Activated T-helper 1 cell treated with anti-CD3 and anti-CD28 coated beads, Interleukin-12 subunit alpha, Interleukin-12 subunit beta, Interleukin-2, Interleukin-4 antibody, amounts not matched to agents 30 ng/mL and 10 ng/mL and 1 ng/mL, durations not matched to agents 14 hours and 24 hours and 36 hours (primary cell): ENCODE data around the gene SLC36A3. TPM values are rescaled to one million over a fixed set of nuclear protein-coding genes. Genes with fewer than 3 reads are reported as not detected.

Experiments
- DNase-seq: peaks from one replicate; pipeline ENCODE4 v3.0.0; 2021; ENCODE audit warnings: low spot score
- H3K27ac Mint-ChIP-seq: one replicate; pipeline ENCODE4 v1.8.0; 2021; ENCODE audit warnings: mild to moderate bottlenecking, mixed read lengths
- H3K27me3 Mint-ChIP-seq: one replicate; pipeline ENCODE4 v1.8.0; 2022; ENCODE audit warnings: mild to moderate bottlenecking, moderate library complexity, mixed read lengths; ENCODE audit not compliant: insufficient read depth
- H3K36me3 Mint-ChIP-seq: one replicate; pipeline ENCODE4 v1.8.0; 2021; ENCODE audit warnings: low read depth, mixed read lengths
- H3K4me1 Mint-ChIP-seq: one replicate; pipeline ENCODE4 v1.8.0; 2021; ENCODE audit warnings: low read depth, mixed read lengths
- H3K4me3 Mint-ChIP-seq: one replicate; pipeline ENCODE4 v1.8.0; 2021; ENCODE audit warnings: mild to moderate bottlenecking, moderate library complexity, mixed read lengths
- H3K9me3 Mint-ChIP-seq: one replicate; pipeline ENCODE4 v1.8.0; 2021; ENCODE audit warnings: mixed read lengths
- intact Hi-C: fragments of 100-400 bp; cut with micrococcal nuclease; formaldehyde crosslinking; loops from one replicate; pipeline ENCODE4 v1.15.1; 2024
- total RNA-seq: library from RNA; stranded (reverse); gene quantifications from 2 replicates; pipeline ENCODE4 v1.2.3, GENCODE V29; 2022

The SLC36A3 gene
- total RNA-seq, 1 donor from 2014 or later = not detected

GRCh38 chr5:151295791-151296477 is 7.6 kb downstream of the SLC36A3 start:
- Mint-ChIP-seq H3K4me3 (no peak overlapping the region), H3K9me3 (no peaks in the 10 kb centered on the region), H3K27me3 (peaks cover 13% of the 10 kb centered on the region), H3K27ac (no peak overlapping the region), H3K36me3 (no peaks in the 10 kb centered on the region), H3K4me1 (peaks cover 15% of the 10 kb centered on the region)
- no peak for DNase-seq
- intact Hi-C loops = loop anchor here (5.0 kb wide), 1 partner anchor 169 kb away; no protein-coding TSS in a partner anchor

DNA sequence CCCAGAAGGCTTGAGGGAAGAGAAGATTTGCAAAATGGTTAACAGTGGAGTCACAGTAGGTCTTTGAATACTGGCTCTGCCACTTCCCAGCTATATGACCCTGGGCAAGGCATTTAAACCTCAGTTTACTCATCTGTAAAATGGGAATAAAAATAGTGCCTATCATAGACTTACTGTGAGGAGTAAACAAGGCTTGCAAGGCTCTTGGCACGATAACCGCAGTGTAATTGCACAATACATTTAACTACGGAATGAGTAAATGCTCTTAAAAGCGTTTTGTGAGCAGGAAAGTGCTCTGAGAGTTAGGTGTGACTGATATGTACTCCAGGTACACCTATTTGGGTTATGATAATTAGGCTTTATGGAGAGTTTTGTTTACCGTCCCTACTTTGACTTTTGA is 8.4 kb downstream of the SLC36A3 start:
- H3K4me1 Mint-ChIP-seq = peaks cover 15% of the 10 kb centered on the region
- H3K27ac Mint-ChIP-seq = no peak overlapping the region
- no peaks in the 10 kb centered on the region for H3K9me3 Mint-ChIP-seq
- intact Hi-C loops = loop anchor here (5.0 kb wide), 1 partner anchor 168 kb away; no protein-coding TSS in a partner anchor
- H3K27me3 Mint-ChIP-seq = peaks cover 10% of the 10 kb centered on the region
- DNase-seq = no peak
- H3K4me3 Mint-ChIP-seq = no peak overlapping the region
- no peaks in the 10 kb centered on the region for H3K36me3 Mint-ChIP-seq

GRCh38 chr5:151293624-151294023 is 9.9 kb downstream of the SLC36A3 start:
- Mint-ChIP-seq H3K4me1 (peaks cover 15% of the 10 kb centered on the region), H3K9me3 (no peaks in the 10 kb centered on the region), H3K4me3 (no peak overlapping the region), H3K27me3 (peaks cover 7% of the 10 kb centered on the region), H3K27ac (no peak overlapping the region), H3K36me3 (no peaks in the 10 kb centered on the region)
- intact Hi-C loops = no loop called here
- DNase-seq = no peak

DNA sequence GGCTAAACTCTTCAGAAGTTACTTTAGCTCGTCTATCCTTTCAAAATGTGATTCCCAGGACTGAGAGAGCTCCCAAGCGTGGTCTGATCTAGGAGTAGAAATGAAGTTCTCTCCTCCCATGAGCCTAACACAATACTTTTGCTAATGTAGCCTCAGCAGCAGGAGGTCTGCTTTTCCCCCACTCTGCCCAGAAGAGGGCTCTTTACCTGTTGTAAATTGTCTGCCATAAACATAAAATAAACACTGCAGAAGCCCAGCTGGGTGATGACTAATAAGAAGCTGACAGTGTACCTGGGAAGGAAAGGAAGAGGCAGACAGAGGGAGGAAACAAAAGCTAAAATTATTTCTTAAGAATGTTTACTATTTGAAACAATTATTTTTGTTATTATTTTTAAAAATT is 15.4 kb downstream of the SLC36A3 start:
- Mint-ChIP-seq H3K4me1 (no peaks in the 10 kb centered on the region), H3K27me3 (peaks cover 3% of the 10 kb centered on the region), H3K36me3 (no peaks in the 10 kb centered on the region), H3K4me3 (no peak overlapping the region), H3K9me3 (no peaks in the 10 kb centered on the region), H3K27ac (no peak overlapping the region)
- intact Hi-C loops = no loop called here
- no peak for DNase-seq

DNA sequence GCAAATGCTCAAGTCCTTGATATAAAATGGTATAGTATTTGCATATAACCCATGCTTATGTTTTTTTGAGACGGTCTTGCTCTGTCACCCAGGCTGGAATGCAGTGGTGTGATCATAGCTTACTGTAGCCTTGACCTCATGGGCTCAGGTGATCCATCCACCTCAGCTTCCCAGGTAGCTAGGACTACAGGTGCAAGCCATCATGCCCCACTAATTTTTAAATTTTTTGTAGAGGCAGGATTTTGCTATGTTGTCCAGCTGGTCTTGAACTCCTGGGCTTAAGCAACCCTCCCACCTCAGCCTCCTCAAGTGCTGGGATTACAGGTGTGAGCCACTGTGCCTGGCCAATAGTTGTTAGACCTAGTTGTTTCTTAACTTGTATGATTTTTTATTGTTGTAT is 17.3 kb downstream of the SLC36A3 start:
- Mint-ChIP-seq H3K4me3 (no peak overlapping the region), H3K4me1 (no peaks in the 10 kb centered on the region)

GRCh38 chr5:151285683-151286082 is 17.9 kb downstream of the SLC36A3 start:
- intact Hi-C loops = no loop called here
- Mint-ChIP-seq H3K36me3 (no peaks in the 10 kb centered on the region), H3K27me3 (peaks cover 2% of the 10 kb centered on the region), H3K27ac (no peak overlapping the region), H3K9me3 (no peaks in the 10 kb centered on the region), H3K4me3 (no peak overlapping the region), H3K4me1 (no peaks in the 10 kb centered on the region)
- no peak for DNase-seq

More for the DNA sequence above, 17.3 kb downstream of the SLC36A3 start:
- intact Hi-C loops = no loop called here
- Mint-ChIP-seq H3K27ac (no peak overlapping the region), H3K36me3 (no peaks in the 10 kb centered on the region), H3K9me3 (no peaks in the 10 kb centered on the region), H3K27me3 (peaks cover 2% of the 10 kb centered on the region)
- no peak for DNase-seq

DNA sequence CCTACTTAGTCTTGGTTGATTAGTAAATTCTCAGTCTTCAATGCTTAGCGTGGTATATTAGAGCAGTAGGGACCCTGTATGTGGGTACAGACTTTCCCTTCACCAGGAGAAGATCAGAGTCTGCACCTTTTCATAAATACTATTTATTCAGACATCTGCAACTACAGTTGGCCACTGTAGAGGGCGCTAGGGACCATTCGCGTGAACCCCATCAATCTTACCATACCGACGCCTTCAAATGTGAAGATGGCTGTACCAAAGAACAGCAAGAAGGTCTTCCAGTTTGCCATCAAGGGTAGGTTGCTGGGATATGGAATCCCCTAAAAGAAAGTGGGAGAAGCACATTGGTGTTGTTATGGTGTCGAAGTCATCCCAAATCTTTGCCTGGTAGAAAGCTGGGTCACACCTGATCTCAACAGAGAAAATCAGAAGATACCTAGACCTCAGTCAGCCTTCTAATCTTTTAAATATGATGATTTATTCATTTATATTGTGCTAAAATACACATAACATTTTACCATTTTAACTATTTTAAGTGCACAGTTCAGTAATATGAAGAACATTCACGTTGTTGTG is 19.1 kb downstream of the SLC36A3 start:
- Mint-ChIP-seq H3K4me3 (no peak overlapping the region), H3K4me1 (no peaks in the 10 kb centered on the region), H3K9me3 (no peaks in the 10 kb centered on the region), H3K27ac (no peak overlapping the region), H3K36me3 (no peaks in the 10 kb centered on the region), H3K27me3 (peaks cover 2% of the 10 kb centered on the region)
- intact Hi-C loops = no loop called here
- no peak for DNase-seq

GRCh38 chr5:151283120-151283825 is 20.3 kb downstream of the SLC36A3 start:
- no peaks in the 10 kb centered on the region for H3K9me3 Mint-ChIP-seq
- intact Hi-C loops = no loop called here
- H3K27ac Mint-ChIP-seq = no peak overlapping the region
- no peaks in the 10 kb centered on the region for H3K4me1 Mint-ChIP-seq
- H3K4me3 Mint-ChIP-seq = no peak overlapping the region
- peaks cover 2% of the 10 kb centered on the region for H3K27me3 Mint-ChIP-seq
- H3K36me3 Mint-ChIP-seq = no peaks in the 10 kb centered on the region
- no peak for DNase-seq

- Mint-ChIP-seq H3K4me3 (no peak overlapping the region), H3K27ac (no peak overlapping the region)
Measured at GRCh38 chr5:151281001-151281639, 22.4 kb downstream of the SLC36A3 start.

GRCh38 chr5:151280443-151280842 is 23.1 kb downstream of the SLC36A3 start:
- no peak overlapping the region for H3K27ac Mint-ChIP-seq
- no peaks in the 10 kb centered on the region for H3K9me3 Mint-ChIP-seq
- H3K36me3 Mint-ChIP-seq = no peaks in the 10 kb centered on the region
- intact Hi-C loops = no loop called here
- no peaks in the 10 kb centered on the region for H3K4me1 Mint-ChIP-seq
- H3K27me3 Mint-ChIP-seq = peaks cover 11% of the 10 kb centered on the region
- H3K4me3 Mint-ChIP-seq = no peak overlapping the region
- no peak for DNase-seq

More at GRCh38 chr5:151281001-151281639, 22.4 kb downstream of the SLC36A3 start:
- Mint-ChIP-seq H3K36me3 (no peaks in the 10 kb centered on the region), H3K4me1 (no peaks in the 10 kb centered on the region), H3K27me3 (peaks cover 9% of the 10 kb centered on the region), H3K9me3 (no peaks in the 10 kb centered on the region)
- DNase-seq = no peak
- intact Hi-C loops = no loop called here

- H3K4me3 Mint-ChIP-seq = no peak overlapping the region
Measured at GRCh38 chr5:151278845-151279244, 24.7 kb downstream of the SLC36A3 start.

GRCh38 chr5:151275803-151276202 is 27.8 kb downstream of the SLC36A3 start:
- Mint-ChIP-seq H3K36me3 (no peaks in the 10 kb centered on the region), H3K9me3 (no peaks in the 10 kb centered on the region), H3K4me3 (no peak overlapping the region), H3K27ac (no peak overlapping the region), H3K4me1 (no peaks in the 10 kb centered on the region), H3K27me3 (peaks cover 11% of the 10 kb centered on the region)
- no peak for DNase-seq
- intact Hi-C loops = no loop called here

More at GRCh38 chr5:151278845-151279244, 24.7 kb downstream of the SLC36A3 start:
- H3K4me1 Mint-ChIP-seq = no peaks in the 10 kb centered on the region
- no peak overlapping the region for H3K27ac Mint-ChIP-seq
- intact Hi-C loops = no loop called here
- no peaks in the 10 kb centered on the region for H3K9me3 Mint-ChIP-seq
- DNase-seq = no peak
- H3K27me3 Mint-ChIP-seq = peaks cover 13% of the 10 kb centered on the region
- no peaks in the 10 kb centered on the region for H3K36me3 Mint-ChIP-seq

- no peaks in the 10 kb centered on the region for H3K36me3 Mint-ChIP-seq
- DNase-seq = no peak
- peaks cover 11% of the 10 kb centered on the region for H3K27me3 Mint-ChIP-seq
- no peaks in the 10 kb centered on the region for H3K9me3 Mint-ChIP-seq
- H3K4me1 Mint-ChIP-seq = no peaks in the 10 kb centered on the region
- intact Hi-C loops = loop anchor here (5.0 kb wide), 1 partner anchor 173 kb away; the partner anchor contains the start of gene SLC36A1
- H3K27ac Mint-ChIP-seq = no peak overlapping the region
- H3K4me3 Mint-ChIP-seq = no peak overlapping the region
Measured at GRCh38 chr5:151274666-151275065, 28.9 kb downstream of the SLC36A3 start.
